Measurements from ENCODE around the gene FAM181A.

GRCh38 chr14:93897476-93897845 lies 29.7 kb upstream of the FAM181A start:
- TF ChIP-seq, protein P1, sequence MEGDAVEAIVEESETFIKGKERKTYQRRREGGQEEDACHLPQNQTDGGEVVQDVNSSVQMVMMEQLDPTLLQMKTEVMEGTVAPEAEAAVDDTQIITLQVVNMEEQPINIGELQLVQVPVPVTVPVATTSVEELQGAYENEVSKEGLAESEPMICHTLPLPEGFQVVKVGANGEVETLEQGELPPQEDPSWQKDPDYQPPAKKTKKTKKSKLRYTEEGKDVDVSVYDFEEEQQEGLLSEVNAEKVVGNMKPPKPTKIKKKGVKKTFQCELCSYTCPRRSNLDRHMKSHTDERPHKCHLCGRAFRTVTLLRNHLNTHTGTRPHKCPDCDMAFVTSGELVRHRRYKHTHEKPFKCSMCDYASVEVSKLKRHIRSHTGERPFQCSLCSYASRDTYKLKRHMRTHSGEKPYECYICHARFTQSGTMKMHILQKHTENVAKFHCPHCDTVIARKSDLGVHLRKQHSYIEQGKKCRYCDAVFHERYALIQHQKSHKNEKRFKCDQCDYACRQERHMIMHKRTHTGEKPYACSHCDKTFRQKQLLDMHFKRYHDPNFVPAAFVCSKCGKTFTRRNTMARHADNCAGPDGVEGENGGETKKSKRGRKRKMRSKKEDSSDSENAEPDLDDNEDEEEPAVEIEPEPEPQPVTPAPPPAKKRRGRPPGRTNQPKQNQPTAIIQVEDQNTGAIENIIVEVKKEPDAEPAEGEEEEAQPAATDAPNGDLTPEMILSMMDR (IDR thresholded peaks at IDR 0.05): no peak
- no peak for TF ChIP-seq POLR2A (IDR thresholded peaks at IDR 0.05)
- TF ChIP-seq POLR2AphosphoS5 (IDR thresholded peaks at IDR 0.05): no peak
- no peak for TF ChIP-seq EP300 (IDR thresholded peaks at IDR 0.05)

Data from suprapubic skin (tissue), 4 donors.